Glutamatergic neuron (in vitro differentiated cells): ENCODE results near the gene USB1. TPM values are rescaled to one million over a fixed set of nuclear protein-coding genes. Genes with fewer than 3 reads are reported as not detected.

Experiments used
- DNase-seq: peaks from one replicate; pipeline ENCODE4 v3.0.0; 2022
- H3K27ac Mint-ChIP-seq: one replicate; pipeline ENCODE4 v1.8.0; 2020; ENCODE audit warnings: mild to moderate bottlenecking, mixed read lengths, inconsistent platforms; ENCODE audit not compliant: unreplicated experiment
- H3K27me3 Mint-ChIP-seq: one replicate; pipeline ENCODE4 v1.8.0; 2020; ENCODE audit warnings: mild to moderate bottlenecking, moderate library complexity, mixed read lengths, inconsistent platforms; ENCODE audit not compliant: unreplicated experiment
- H3K36me3 Mint-ChIP-seq: one replicate; pipeline ENCODE4 v1.8.0; 2020; ENCODE audit warnings: mild to moderate bottlenecking, mixed read lengths, inconsistent platforms; ENCODE audit not compliant: unreplicated experiment
- H3K4me1 Mint-ChIP-seq: one replicate; pipeline ENCODE4 v1.8.0; 2020; ENCODE audit warnings: mild to moderate bottlenecking, low read depth, mixed read lengths, inconsistent platforms; ENCODE audit not compliant: unreplicated experiment
- H3K4me3 Mint-ChIP-seq: one replicate; pipeline ENCODE4 v1.8.0; 2020; ENCODE audit warnings: mild to moderate bottlenecking, mixed read lengths, inconsistent platforms; ENCODE audit not compliant: unreplicated experiment
- H3K9me3 Mint-ChIP-seq: one replicate; pipeline ENCODE4 v1.8.0; 2020; ENCODE audit warnings: mild to moderate bottlenecking, moderate library complexity, mixed read lengths, inconsistent platforms; ENCODE audit not compliant: unreplicated experiment
- CTCF ChIP-seq: fragments of 200-600 bp; sonication (generic); IDR thresholded peaks from one replicate; pipeline ENCODE4 v1.5.0; 2021; ENCODE audit not compliant: partially characterized antibody, unreplicated experiment
- long read RNA-seq: library from polyadenylated mRNA; unstranded; transcript quantifications from one replicate; pipeline ENCODE4 v2.0.0, GENCODE V29; 2020; ENCODE audit not compliant: unreplicated experiment
- total RNA-seq: library from RNA; stranded (reverse); fragmentation: NEBNext Ultra II Directional; extraction: Animal tissue kit (Norgen Biotek cat#: 25700); gene quantifications from one replicate; pipeline ENCODE4 v1.2.1, GENCODE V29; 2021; ENCODE audit not compliant: unreplicated experiment

USB1 gene
- total RNA-seq = 107 TPM
- long read RNA-seq, transcript USB1-201 (7 exons, 2,282 nt) = major isoform, 7 of 12 reads
- long read RNA-seq, partial matches to known transcripts = 2 of 12 reads
- long read RNA-seq, other reads (novel, unspliced or antisense) = 2 of 12 reads

- H3K27me3 Mint-ChIP-seq = peaks cover 8% of the 10 kb centered on the region
- peaks cover 11% of the 10 kb centered on the region for H3K9me3 Mint-ChIP-seq
- DNase-seq = peak; percentile 95
- peak; percentile 58 for TF ChIP-seq CTCF
- peak within 1 kb of the TSS; percentile 92 for H3K4me3 Mint-ChIP-seq
- H3K4me1 Mint-ChIP-seq = peaks cover 17% of the 10 kb centered on the region
- peak within 1 kb of the TSS; percentile 89 for H3K27ac Mint-ChIP-seq
- no peaks in the 10 kb centered on the region for H3K36me3 Mint-ChIP-seq
Observed at GRCh38 chr16:58000706-58001676, at the start of gene USB1. Gene USB1 (plus strand): TSS chr16:58001407. CDS start chr16:58001484, 77 bp downstream.

GRCh38 chr16:57952909-57953308 lies 48.3 kb upstream of the USB1 start:
- Mint-ChIP-seq H3K4me3 (no peak overlapping the region), H3K27me3 (peaks cover 6% of the 10 kb centered on the region), H3K27ac (no peak overlapping the region), H3K9me3 (peaks cover 7% of the 10 kb centered on the region), H3K4me1 (no peaks in the 10 kb centered on the region), H3K36me3 (no peaks in the 10 kb centered on the region)
- no peak for TF ChIP-seq CTCF
- no peak for DNase-seq

- no peak for TF ChIP-seq CTCF
- Mint-ChIP-seq H3K9me3 (peaks cover 7% of the 10 kb centered on the region), H3K4me3 (no peak overlapping the region), H3K4me1 (no peaks in the 10 kb centered on the region), H3K27ac (no peak overlapping the region), H3K27me3 (peaks cover 6% of the 10 kb centered on the region), H3K36me3 (no peaks in the 10 kb centered on the region)
- no peak for DNase-seq
Observed at GRCh38 chr16:57953857-57954256, 47.4 kb upstream of the USB1 start.

- no peaks in the 10 kb centered on the region for H3K4me1 Mint-ChIP-seq
- peaks cover 6% of the 10 kb centered on the region for H3K9me3 Mint-ChIP-seq
- DNase-seq = no peak
- no peak overlapping the region for H3K27ac Mint-ChIP-seq
- no peak overlapping the region for H3K4me3 Mint-ChIP-seq
- no peaks in the 10 kb centered on the region for H3K36me3 Mint-ChIP-seq
- no peak for TF ChIP-seq CTCF
- peaks cover 6% of the 10 kb centered on the region for H3K27me3 Mint-ChIP-seq
Observed at GRCh38 chr16:57955572-57956188, 45.5 kb upstream of the USB1 start.
